HepG2 (cell line): ENCODE results near the gene RGR. TPM values are rescaled to one million over a fixed set of nuclear protein-coding genes. Genes with fewer than 3 reads are reported as not detected.

ENCODE experiments used
- ATAC-seq: fragments of 200-7000 bp; cut with Tn5 transposase; 3 replicates; pipeline ENCODE4 v1.9.1; 2020; ENCODE audit warnings: mild to moderate bottlenecking, moderate library complexity
- BruUV-seq: library from RNA; stranded (reverse); fragments of 400-500 nt; replicated peaks from 2 replicates; lab custom pipeline; 2021; lab: Mats Ljungman, UMichigan
- CTCF ChIA-PET: fragments of 300-600 bp; formaldehyde crosslinking; extraction: SDS; loops from one replicate; lab custom pipeline; 2021; ENCODE audit warnings: low total read pairs, inconsistent platforms, low intra/inter-chr PET ratio; lab: Yijun Ruan, JAX
- POLR2A ChIA-PET: fragments of 350-600 bp; sonication (Branson Sonifier 250); formaldehyde crosslinking; loops from one replicate; lab custom pipeline; 2020; ENCODE audit warnings: antibody characterized with exemption, inconsistent platforms; lab: Yijun Ruan, JAX
- DNase-seq: peaks from one replicate; pipeline ENCODE4 v3.0.0-alpha.2; 2015; ENCODE audit warnings: low spot score
- FAIRE-seq: peaks from 3 replicates; lab custom pipeline; 2011; peaks lifted over from hg19 to GRCh38; lab: Jason Lieb, UNC
- H2AFZ ChIP-seq: one replicate; pipeline ENCODE4 v1.6.1; 2011; ENCODE audit warnings: low read length, inconsistent platforms
- H3K27ac ChIP-seq: fragments of 300-600 bp; 3 replicates; pipeline ENCODE4 v1.8.0; 2011; ENCODE audit warnings: mixed run types, mild to moderate bottlenecking, mixed read lengths, low read length, inconsistent platforms; ENCODE audit not compliant: insufficient read depth; ENCODE audit errors: extremely low read length
- H3K27me3 ChIP-seq, 2 experiments: fragments of 200-600 bp in 1 of 2; 2 replicates in 1 of 2; 3 replicates in 1 of 2; pipeline versions ENCODE4 v1.6.0 to v1.8.0; 2011; ENCODE audit warnings: low read length in 2 of 2, mild to moderate bottlenecking in 2 of 2, moderate library complexity in 2 of 2, inconsistent platforms in 1 of 2; ENCODE audit not compliant: insufficient read depth in 2 of 2, control insufficient read depth in 1 of 2
- H3K36me3 ChIP-seq, 2 experiments: fragments of 200-600 bp in 1 of 2; replicated peaks in 1 of 2; 2 replicates in 1 of 2; 3 replicates in 1 of 2; pipeline versions ENCODE4 v1.5.1 to v1.8.0; 2011; ENCODE audit warnings: low read length in 2 of 2, inconsistent platforms in 1 of 2; ENCODE audit not compliant: insufficient read depth in 2 of 2, control insufficient read depth in 1 of 2
- H3K4me1 ChIP-seq: 2 replicates; pipeline ENCODE4 v1.5.1; 2012; ENCODE audit warnings: low read length, inconsistent platforms; ENCODE audit not compliant: insufficient read depth
- H3K4me2 ChIP-seq: 2 replicates; pipeline ENCODE4 v1.6.0; 2011; ENCODE audit warnings: low read depth, low read length, inconsistent platforms
- H3K4me3 ChIP-seq, 3 experiments: fragments of 200-600 bp in 1 of 3; sonication (generic), shearing (Covaris generic) in 1 of 3; replicated peaks in 1 of 3; 2 replicates each; pipeline ENCODE4 v1.5.1; 2011 to 2016; ENCODE audit warnings: low read length in 3 of 3, inconsistent platforms in 2 of 3, low read depth in 2 of 3, mild to moderate bottlenecking in 2 of 3, control low read depth in 1 of 3, mixed read lengths in 1 of 3; ENCODE audit not compliant: insufficient read depth in 1 of 3
- H3K79me2 ChIP-seq: one replicate; pipeline ENCODE4 v1.6.1; 2011; ENCODE audit warnings: low read length, inconsistent platforms; ENCODE audit not compliant: insufficient read depth
- H3K9ac ChIP-seq: 2 replicates; pipeline ENCODE4 v1.6.0; 2011; ENCODE audit warnings: mild to moderate bottlenecking, low read depth, low read length, inconsistent platforms; ENCODE audit not compliant: insufficient read depth
- H3K9me3 ChIP-seq: 2 replicates; pipeline ENCODE4 v1.5.1; 2012; ENCODE audit warnings: mild to moderate bottlenecking, low read length
- H4K20me1 ChIP-seq: 2 replicates; pipeline ENCODE4 v1.6.0; 2011; ENCODE audit warnings: inconsistent platforms, mild to moderate bottlenecking, low read length, moderate library complexity; ENCODE audit not compliant: insufficient read depth
- BORCS8-MEF2B ChIP-seq: sonication (generic); formaldehyde crosslinking; IDR thresholded peaks from 2 replicates; pipeline ENCODE4 v1.8.0; 2022; ENCODE audit warnings: mild to moderate bottlenecking, missing genetic modification reagents
- EED ChIP-seq: sonication (generic); formaldehyde crosslinking; IDR thresholded peaks from 2 replicates; pipeline ENCODE4 v1.5.0; 2020; ENCODE audit warnings: mild to moderate bottlenecking, missing genetic modification reagents
- FOXP1 ChIP-seq, 2 experiments: fragments of 450-650 bp in 1 of 2; IDR thresholded peaks; 2 replicates each; pipeline ENCODE4 v1.6.1; 2017 to 2018; ENCODE audit warnings: antibody characterized with exemption in 1 of 2
- FOXP4 ChIP-seq: sonication (generic); formaldehyde crosslinking; IDR thresholded peaks from 2 replicates; pipeline ENCODE4 v1.4.0; 2020; ENCODE audit warnings: missing genetic modification reagents
- GABPA ChIP-seq, 2 experiments: IDR thresholded peaks; 2 replicates each; pipeline ENCODE4 v1.6.1; 2011 to 2016; ENCODE audit warnings: low read depth in 2 of 2, low read length in 1 of 2, missing biosample characterization in 1 of 2, missing genetic modification characterization in 1 of 2
- HOXA7 ChIP-seq: sonication (generic); formaldehyde crosslinking; IDR thresholded peaks from 2 replicates; pipeline ENCODE4 v1.8.1; 2022; ENCODE audit warnings: mild to moderate bottlenecking, missing genetic modification reagents, moderate library complexity
- MED13 ChIP-seq: sonication (generic); formaldehyde crosslinking; IDR thresholded peaks from 2 replicates; pipeline ENCODE4 v1.5.0; 2020; ENCODE audit warnings: missing genetic modification reagents
- NFAT5 ChIP-seq: sonication (generic); formaldehyde crosslinking; IDR thresholded peaks from 2 replicates; pipeline ENCODE4 v1.4.0; 2020; ENCODE audit warnings: missing genetic modification reagents
- PAF1 ChIP-seq: IDR thresholded peaks from 2 replicates; pipeline ENCODE4 v1.6.1; 2016; ENCODE audit warnings: missing genetic modification reagents, missing compliant biosample characterization
- PAX8 ChIP-seq: sonication (generic); formaldehyde crosslinking; IDR thresholded peaks from 2 replicates; pipeline ENCODE4 v1.8.0; 2022; ENCODE audit warnings: mild to moderate bottlenecking, missing genetic modification reagents, borderline replicate concordance
- PLRG1 ChIP-seq: fragments of 450-650 bp; conservative IDR thresholded peaks from 2 replicates; pipeline ENCODE4 v1.6.1; 2016
- RBM39 ChIP-seq: fragments of 200-400 bp; formaldehyde crosslinking; IDR thresholded peaks from one replicate; pipeline ENCODE4 v1.6.1; 2018; ENCODE audit warnings: antibody characterized with exemption, mild to moderate bottlenecking, low read depth, low read length; ENCODE audit not compliant: poor library complexity, severe bottlenecking
- SRSF9 ChIP-seq: fragments of 200-400 bp; formaldehyde crosslinking; IDR thresholded peaks from 2 replicates; pipeline ENCODE4 v1.6.1; 2018; ENCODE audit warnings: borderline replicate concordance, mild to moderate bottlenecking, low read depth, low read length; ENCODE audit not compliant: insufficient read depth, poor library complexity, severe bottlenecking
- STAG1 ChIP-seq: sonication (generic); formaldehyde crosslinking; IDR thresholded peaks from 2 replicates; pipeline ENCODE4 v1.4.0; 2020; ENCODE audit warnings: missing genetic modification reagents
- WIZ ChIP-seq: sonication (generic); formaldehyde crosslinking; IDR thresholded peaks from 2 replicates; pipeline ENCODE4 v1.5.1; 2020; ENCODE audit warnings: mild to moderate bottlenecking, missing genetic modification reagents
- ZEB1 ChIP-seq: IDR thresholded peaks from 2 replicates; pipeline ENCODE4 v1.6.1; 2012; ENCODE audit warnings: mild to moderate bottlenecking, low read depth, inconsistent platforms; ENCODE audit not compliant: insufficient replicate concordance
- ZNF468 ChIP-seq: sonication (generic); formaldehyde crosslinking; IDR thresholded peaks from 2 replicates; pipeline ENCODE4 v1.8.0; 2022; ENCODE audit warnings: mild to moderate bottlenecking, moderate library complexity, missing genetic modification reagents
- ZNF766 ChIP-seq: sonication (generic); formaldehyde crosslinking; IDR thresholded peaks from 2 replicates; pipeline ENCODE4 v1.5.0; 2020; ENCODE audit warnings: missing genetic modification reagents, borderline replicate concordance
- WGBS: methylation state at CpG from one replicate; pipeline ENCODE4 v1.1.6; 2017; ENCODE audit warnings: low lambda C conversion rate; 5-methylcytosine and 5-hydroxymethylcytosine counted together
- in situ Hi-C: cut with HindIII; loops from 2 replicates; pipeline ENCODE4 v1.10.0; 2017; ENCODE audit warnings: low pct_unique_long_range_greater_than_20kb; ENCODE audit not compliant: extremely low pct_ligation_motif_present
- intact Hi-C: fragments of 100-400 bp; cut with micrococcal nuclease; formaldehyde crosslinking; loops from one replicate; pipeline ENCODE4 v1.10.0; 2022; ENCODE audit not compliant: unreplicated experiment
- polyA plus RNA-seq, 8 experiments: library from polyadenylated mRNA; depleted of rRNA in 3 of 8; stranded (reverse) in 7 of 8; unstranded in 1 of 8; fragments of >200 nt; fragmentation: Illumina TruSeq in 4 of 8; extraction: Trizol in 4 of 8; gene quantifications; 2 replicates each; pipeline versions ENCODE4 v1.2.1 to v1.2.3, GENCODE V29; 2011 to 2016; ENCODE audit warnings: low read depth in 4 of 8, missing spikeins in 1 of 8, mixed read lengths in 1 of 8; ENCODE audit not compliant: insufficient read depth in 1 of 8
- total RNA-seq, 5 experiments: library from RNA; depleted of rRNA; stranded (reverse); fragments of >200 nt; fragmentation: Illumina TruSeq; extraction: Trizol; gene quantifications; 2 replicates each; pipeline ENCODE4 v1.2.3, GENCODE V29; 2016; ENCODE audit warnings: low read depth in 1 of 5

The RGR gene
- total and polyA plus RNA-seq, 2 of the 13 experiments (the other 11 are each of a cell fraction or from before 2014, with no cell fraction given), result 0.69 to 0.71 TPM

GRCh38 chr10:84292502-84292901 is 47.6 kb downstream of the RGR start (continued):
- no peak for TF ChIP-seq ZEB1
- TF ChIP-seq HOXA7 (CRISPR knock-in tag), result no peak
- no peak for TF ChIP-seq PLRG1

- no TSS peak for BruUV-seq
- CTCF ChIA-PET, result no interaction called here
- Histone ChIP-seq H3K79me2 (no peaks in the 10 kb centered on the region), H3K9ac (no peak overlapping the region), H3K27me3 (peaks cover 0 to 13% of the 10 kb centered on the region in 2 experiments; a peak in 2 of 5 replicates), H3K4me3 (no peak overlapping the region), H3K27ac (no peak overlapping the region), H3K9me3 (no peaks in the 10 kb centered on the region), H4K20me1 (no peaks in the 10 kb centered on the region), H3K4me1 (no peaks in the 10 kb centered on the region), H2AFZ (no peak overlapping the region), H3K36me3 (no peaks in the 10 kb centered on the region), H3K4me2 (no peak overlapping the region)
- ATAC-seq (no peak), FAIRE-seq (no peak), DNase-seq (no peak)
- POLR2A ChIA-PET, result no interaction called here
- WGBS, result 0% methylated on average over 1 of the region's 1 CpG
- intact Hi-C loops (no loop called here), in situ Hi-C loops (no loop called here)
- TF ChIP-seq PAF1 (CRISPR knock-in tag) (no peak), NFAT5 (CRISPR knock-in tag) (no peak), RBM39 (no peak), ZNF468 (CRISPR knock-in tag) (no peak), FOXP1 (IDR thresholded peaks at IDR 0.05) (no peak), FOXP1 (CRISPR knock-in tag; IDR thresholded peaks at IDR 0.05) (no peak), FOXP4 (no peak), EED (CRISPR knock-in tag) (no peak), WIZ (CRISPR knock-in tag) (no peak), GABPA (IDR thresholded peaks at IDR 0.05; ENCODE audit: low read depth, low read length) (no peak), GABPA (CRISPR knock-in tag; IDR thresholded peaks at IDR 0.05; ENCODE audit: low read depth) (no peak), STAG1 (CRISPR knock-in tag) (no peak), BORCS8-MEF2B (CRISPR knock-in tag) (no peak), ZNF766 (CRISPR knock-in tag) (no peak), MED13 (CRISPR knock-in tag) (no peak), PAX8 (CRISPR knock-in tag) (no peak), SRSF9 (no peak)
Measured at GRCh38 chr10:84293171-84293570, 48.3 kb downstream of the RGR start.
